Body of pancreas (tissue), 4 donors: Measurements from ENCODE around the gene C19orf81.

Experiments
- POLR2A ChIP-seq, 3 donors: fragments of 450-650 bp; IDR thresholded peaks; one replicate each; pipeline ENCODE4 v1.6.1; 2016; ENCODE audit warnings: antibody characterized with exemption in 3 of 3, mild to moderate bottlenecking in 2 of 3
- TF ChIP-seq, protein P1 (sequence below), 7 experiments: fragments of 450-650 bp in 4 of 7; fragments of 200-600 bp in 3 of 7; sonication (generic) in 3 of 7; IDR thresholded peaks; one replicate each; pipeline ENCODE4 v1.5.1; 2016 to 2019; ENCODE audit warnings: antibody characterized with exemption in 7 of 7

DNA sequence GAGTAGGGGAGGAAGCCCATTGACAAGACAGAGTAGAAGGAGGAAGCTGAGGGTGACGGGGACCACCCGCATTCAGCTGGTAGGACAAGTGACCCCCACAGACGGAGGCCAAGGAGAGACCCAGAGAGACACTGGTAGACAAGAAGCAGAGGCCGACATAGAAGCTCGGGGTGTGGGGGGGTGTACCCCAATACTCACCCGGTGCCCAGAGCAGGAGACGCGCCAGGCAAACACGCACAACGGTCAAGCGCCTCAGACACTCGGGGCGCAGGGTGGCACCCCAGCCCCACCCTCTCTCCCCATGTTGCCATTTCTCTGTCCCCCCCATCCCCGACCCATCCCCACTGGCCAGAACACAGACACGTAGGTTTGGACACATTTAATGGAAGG lies 46.8 kb downstream of the C19orf81 start:
- TF ChIP-seq, protein P1, sequence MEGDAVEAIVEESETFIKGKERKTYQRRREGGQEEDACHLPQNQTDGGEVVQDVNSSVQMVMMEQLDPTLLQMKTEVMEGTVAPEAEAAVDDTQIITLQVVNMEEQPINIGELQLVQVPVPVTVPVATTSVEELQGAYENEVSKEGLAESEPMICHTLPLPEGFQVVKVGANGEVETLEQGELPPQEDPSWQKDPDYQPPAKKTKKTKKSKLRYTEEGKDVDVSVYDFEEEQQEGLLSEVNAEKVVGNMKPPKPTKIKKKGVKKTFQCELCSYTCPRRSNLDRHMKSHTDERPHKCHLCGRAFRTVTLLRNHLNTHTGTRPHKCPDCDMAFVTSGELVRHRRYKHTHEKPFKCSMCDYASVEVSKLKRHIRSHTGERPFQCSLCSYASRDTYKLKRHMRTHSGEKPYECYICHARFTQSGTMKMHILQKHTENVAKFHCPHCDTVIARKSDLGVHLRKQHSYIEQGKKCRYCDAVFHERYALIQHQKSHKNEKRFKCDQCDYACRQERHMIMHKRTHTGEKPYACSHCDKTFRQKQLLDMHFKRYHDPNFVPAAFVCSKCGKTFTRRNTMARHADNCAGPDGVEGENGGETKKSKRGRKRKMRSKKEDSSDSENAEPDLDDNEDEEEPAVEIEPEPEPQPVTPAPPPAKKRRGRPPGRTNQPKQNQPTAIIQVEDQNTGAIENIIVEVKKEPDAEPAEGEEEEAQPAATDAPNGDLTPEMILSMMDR (IDR thresholded peaks at IDR 0.05), result no peak
- no peak for TF ChIP-seq POLR2A (IDR thresholded peaks at IDR 0.05)
